H1 (cell line): ENCODE results near the gene SPTB. TPM values are rescaled to one million over a fixed set of nuclear protein-coding genes. Genes with fewer than 3 reads are reported as not detected.

Source experiments
- CTCF ChIA-PET: fragments of 300-600 bp; sonication (Branson Sonifier 250); formaldehyde crosslinking; loops from one replicate; lab custom pipeline; 2021; ENCODE audit not compliant: partially characterized antibody; lab: Charles Lee
- POLR2A ChIA-PET: fragments of 300-600 bp; sonication (Branson Sonifier 250); formaldehyde crosslinking; loops from one replicate; lab custom pipeline; 2021; ENCODE audit warnings: inconsistent platforms; ENCODE audit not compliant: partially characterized antibody; lab: Charles Lee
- DNase-seq, 2 experiments: peaks; one replicate each; pipeline versions ENCODE4 v3.0.0 to v3.0.0-alpha.2; 2010 to 2022; ENCODE audit warnings: low spot score in 2 of 2, low read depth in 1 of 2, mixed read lengths in 1 of 2
- FAIRE-seq: peaks from 2 replicates; lab custom pipeline; 2011; peaks lifted over from hg19 to GRCh38; lab: Jason Lieb, UNC
- H2AFZ ChIP-seq: 2 replicates; pipeline ENCODE4 v1.8.1; 2012; ENCODE audit warnings: low read length, inconsistent platforms
- H2AK5ac ChIP-seq: 2 replicates; pipeline ENCODE4 v1.6.1; 2013; ENCODE audit warnings: low read depth, low read length
- H2BK120ac ChIP-seq: replicated peaks from 2 replicates; pipeline ENCODE3; 2013; ENCODE audit warnings: low read depth, low read length, inconsistent platforms
- H2BK12ac ChIP-seq: 2 replicates; pipeline ENCODE4 v1.6.1; 2013; ENCODE audit warnings: low read depth, low read length
- H2BK15ac ChIP-seq: 2 replicates; pipeline ENCODE4 v1.6.1; 2013; ENCODE audit warnings: low read length
- H2BK20ac ChIP-seq: 2 replicates; pipeline ENCODE4 v1.6.1; 2013; ENCODE audit warnings: low read length
- H2BK5ac ChIP-seq: 2 replicates; pipeline ENCODE4 v1.6.1; 2013; ENCODE audit warnings: low read depth, low read length
- H3K14ac ChIP-seq: 2 replicates; pipeline ENCODE4 v1.6.1; 2013; ENCODE audit warnings: inconsistent platforms; ENCODE audit not compliant: insufficient read length
- H3K18ac ChIP-seq: 2 replicates; pipeline ENCODE4 v1.6.1; 2013; ENCODE audit warnings: low read length; ENCODE audit errors: extremely low read depth
- H3K23ac ChIP-seq: 2 replicates; pipeline ENCODE4 v1.6.1; 2013; ENCODE audit warnings: inconsistent platforms; ENCODE audit not compliant: insufficient read length
- H3K23me2 ChIP-seq: 2 replicates; pipeline ENCODE4 v1.6.1; 2013; ENCODE audit warnings: low read depth, low read length
- H3K27ac ChIP-seq: 2 replicates; pipeline ENCODE4 v1.6.1; 2011; ENCODE audit warnings: low read depth, low read length, inconsistent platforms
- H3K27me3 ChIP-seq, 4 experiments: replicated peaks in 1 of 4; 1 replicate in 1 of 4; 2 replicates in 3 of 4; pipeline versions ENCODE4 v1.6.1 to v1.8.1; 2011 to 2013; ENCODE audit warnings: low read length in 3 of 4, mild to moderate bottlenecking in 3 of 4, inconsistent platforms in 2 of 4, mixed read lengths in 2 of 4, moderate library complexity in 1 of 4; ENCODE audit not compliant: control insufficient read depth in 3 of 4, insufficient read depth in 3 of 4; ENCODE audit errors: extremely low read depth in 1 of 4
- H3K36me3 ChIP-seq, 4 experiments: 2 replicates each; pipeline versions ENCODE4 v1.6.1 to v1.8.1; 2011 to 2013; ENCODE audit warnings: mild to moderate bottlenecking in 4 of 4, low read length in 3 of 4, moderate library complexity in 2 of 4, control low read depth in 1 of 4, inconsistent platforms in 1 of 4; ENCODE audit not compliant: insufficient read depth in 4 of 4, control insufficient read depth in 2 of 4
- H3K4ac ChIP-seq: replicated peaks from 2 replicates; pipeline ENCODE3; 2013; ENCODE audit warnings: low read length, low read depth, mixed read lengths, inconsistent platforms; ENCODE audit not compliant: insufficient read length
- H3K4me1 ChIP-seq, 4 experiments: replicated peaks in 1 of 4; 1 replicate in 1 of 4; 2 replicates in 3 of 4; pipeline versions ENCODE4 v1.6.1 to v1.8.1; 2011 to 2013; ENCODE audit warnings: low read length in 3 of 4, inconsistent platforms in 2 of 4, mixed read lengths in 1 of 4; ENCODE audit not compliant: insufficient read depth in 4 of 4, control insufficient read depth in 3 of 4
- H3K4me2 ChIP-seq, 2 experiments: 2 replicates each; pipeline versions ENCODE4 v1.6.1 to v1.8.1; 2011 to 2013; ENCODE audit warnings: low read depth in 2 of 2, low read length in 2 of 2, control low read depth in 1 of 2, inconsistent platforms in 1 of 2, mild to moderate bottlenecking in 1 of 2; ENCODE audit not compliant: insufficient read depth in 1 of 2
- H3K4me3 ChIP-seq, 4 experiments: fragments of 200-600, 300-600 bp in 1 of 4; sonication (generic), shearing (Covaris generic), sonication (Bioruptor Twin) in 1 of 4; 2 replicates each; pipeline versions ENCODE4 v1.5.1 to v1.8.1; 2011 to 2016; ENCODE audit warnings: low read length in 4 of 4, low read depth in 3 of 4, control low read depth in 2 of 4, inconsistent platforms in 2 of 4, mild to moderate bottlenecking in 2 of 4, mixed read lengths in 1 of 4, moderate library complexity in 1 of 4; ENCODE audit not compliant: insufficient read depth in 2 of 4; ENCODE audit errors: extremely low read depth in 1 of 4
- H3K56ac ChIP-seq: replicated peaks from 2 replicates; pipeline ENCODE3; 2013; ENCODE audit warnings: low read depth, mild to moderate bottlenecking, mixed read lengths, low read length, inconsistent platforms; ENCODE audit not compliant: insufficient read length
- H3K79me1 ChIP-seq: 2 replicates; pipeline ENCODE4 v1.6.1; 2013; ENCODE audit warnings: low read depth, low read length, control low read depth
- H3K79me2 ChIP-seq, 2 experiments: 2 replicates each; pipeline versions ENCODE4 v1.6.1 to v1.8.1; 2012 to 2013; ENCODE audit warnings: low read length in 2 of 2, mild to moderate bottlenecking in 2 of 2, inconsistent platforms in 1 of 2; ENCODE audit not compliant: insufficient read depth in 2 of 2, control insufficient read depth in 1 of 2
- H3K9ac ChIP-seq, 4 experiments: replicated peaks in 1 of 4; 1 replicate in 1 of 4; 2 replicates in 3 of 4; pipeline versions ENCODE4 v1.6.1 to v1.8.1; 2011 to 2013; ENCODE audit warnings: low read depth in 3 of 4, low read length in 3 of 4, control low read depth in 2 of 4, mild to moderate bottlenecking in 2 of 4, moderate library complexity in 2 of 4, inconsistent platforms in 1 of 4; ENCODE audit errors: extremely low read depth in 1 of 4
- H3K9me3 ChIP-seq, 2 experiments: 2 replicates each; pipeline versions ENCODE4 v1.6.1 to v1.8.1; 2012 to 2013; ENCODE audit warnings: mild to moderate bottlenecking in 2 of 2, moderate library complexity in 2 of 2, control low read depth in 1 of 2, inconsistent platforms in 1 of 2, low read depth in 1 of 2, low read length in 1 of 2, mixed read lengths in 1 of 2; ENCODE audit not compliant: insufficient read depth in 2 of 2
- H4K20me1 ChIP-seq, 2 experiments: replicated peaks in 1 of 2; 2 replicates each; pipeline versions ENCODE3 to v1.8.1; 2011 to 2013; ENCODE audit warnings: inconsistent platforms in 2 of 2, low read length in 2 of 2, mild to moderate bottlenecking in 1 of 2; ENCODE audit not compliant: insufficient read depth in 2 of 2, control insufficient read depth in 1 of 2
- H4K5ac ChIP-seq: 2 replicates; pipeline ENCODE4 v1.6.1; 2013; ENCODE audit warnings: low read length, low read depth, mixed read lengths, inconsistent platforms; ENCODE audit not compliant: insufficient read length
- H4K8ac ChIP-seq: 2 replicates; pipeline ENCODE4 v1.8.0; 2013; ENCODE audit warnings: mild to moderate bottlenecking, moderate library complexity, low read length, inconsistent platforms; ENCODE audit not compliant: insufficient read depth; ENCODE audit errors: extremely low read depth
- H4K91ac ChIP-seq: replicated peaks from 2 replicates; pipeline ENCODE3; 2013; ENCODE audit warnings: low read length, mixed read lengths, inconsistent platforms; ENCODE audit not compliant: insufficient read length
- CTBP2 ChIP-seq: IDR thresholded peaks from 2 replicates; pipeline ENCODE4 v1.7.0; 2011; ENCODE audit warnings: borderline replicate concordance, mild to moderate bottlenecking, moderate library complexity, mixed read lengths, low read length; ENCODE audit not compliant: insufficient read depth, insufficient read length
- EZH2 ChIP-seq: fragments of 200-600 bp; sonication (generic); IDR thresholded peaks from 2 replicates; pipeline ENCODE4 v1.7.1; 2012; ENCODE audit warnings: low read depth, mild to moderate bottlenecking, moderate library complexity, low read length, inconsistent platforms; ENCODE audit not compliant: severe bottlenecking
- GABPA ChIP-seq: IDR thresholded peaks from 2 replicates; pipeline ENCODE4 v1.6.1; 2011; ENCODE audit warnings: mild to moderate bottlenecking, low read length, moderate library complexity, borderline replicate concordance; ENCODE audit not compliant: insufficient read depth
- JUND ChIP-seq: IDR thresholded peaks from 2 replicates; pipeline ENCODE4 v1.6.1; 2011; ENCODE audit warnings: mild to moderate bottlenecking, improper control_type of control experiment, low read length
- MAFK ChIP-seq: IDR thresholded peaks from 2 replicates; pipeline ENCODE4 v1.6.1; 2012; ENCODE audit warnings: low read depth, mild to moderate bottlenecking, improper control_type of control experiment, low read length
- MAX ChIP-seq: IDR thresholded peaks from 2 replicates; pipeline ENCODE4 v1.6.1; 2012; ENCODE audit warnings: inconsistent platforms
- SUZ12 ChIP-seq: fragments of 200-600 bp; sonication (generic); IDR thresholded peaks from 2 replicates; pipeline ENCODE4 v1.6.1; 2012; ENCODE audit warnings: mild to moderate bottlenecking, inconsistent platforms, low read length, moderate library complexity, mixed read lengths
- WGBS, 2 experiments: shearing (Covaris generic) in 1 of 2; methylation state at CpG; one replicate each; pipeline versions ENCODE4 v1.1.6 to v1.1.7; 2013 to 2015; ENCODE audit warnings: low lambda C conversion rate in 2 of 2, mixed read lengths in 2 of 2, inconsistent platforms in 1 of 2, low coverage in 1 of 2, missing lambda C conversion rate in 1 of 2; ENCODE audit not compliant: insufficient replicate concordance in 2 of 2, insufficient coverage in 1 of 2, insufficient read length in 1 of 2; ENCODE audit errors: extremely low coverage in 1 of 2, missing lambda C conversion rate in 1 of 2; 5-methylcytosine and 5-hydroxymethylcytosine counted together
- polyA plus RNA-seq, 7 experiments: library from polyadenylated mRNA; depleted of rRNA in 3 of 7; stranded (reverse) in 5 of 7; unstranded in 2 of 7; fragments of >200 nt in 5 of 7; fragments of 200-250 nt in 2 of 7; gene quantifications; 1 replicate in 5 of 7; 2 replicates in 1 of 7; 4 replicates in 1 of 7; pipeline versions ENCODE4 v1.2.1 to v1.2.3, GENCODE V29; 2011 to 2013; ENCODE audit warnings: missing spikeins in 2 of 7, mixed read lengths in 2 of 7
- total RNA-seq: library from RNA; stranded (reverse); fragmentation: NEBNext Ultra II Directional; extraction: Animal tissue kit (Norgen Biotek cat#: 25700); gene quantifications from 2 replicates; pipeline ENCODE4 v1.2.1, GENCODE V29; 2021

Gene SPTB
- total and polyA plus RNA-seq, 2 of the 8 experiments (the other 6 are each of a cell fraction or from before 2014, with no cell fraction given): 0.30 to 2.4 TPM

- Histone ChIP-seq H4K20me1 (no peaks in the 10 kb centered on the region), H3K79me1 (no peaks in the 10 kb centered on the region), H2BK5ac (no peak overlapping the region), H3K27me3 (no peaks in the 10 kb centered on the region), H3K9ac (no peak overlapping the region), H3K56ac (no peak overlapping the region), H4K91ac (no peak overlapping the region), H3K27ac (no peak overlapping the region), H3K4me1 (peaks cover 0 to under 1% (median 0%) of the 10 kb centered on the region in 4 experiments; a peak in 2 of 7 replicates), H3K4ac (no peak overlapping the region), H2BK12ac (no peak overlapping the region), H3K18ac (no peak overlapping the region), H2BK15ac (no peak overlapping the region), H2BK120ac (no peak overlapping the region), H2AK5ac (no peak overlapping the region), H3K79me2 (no peaks in the 10 kb centered on the region), H3K36me3 (no peaks in the 10 kb centered on the region), H4K8ac (no peak overlapping the region), H3K4me3 (no peak overlapping the region), H3K9me3 (no peaks in the 10 kb centered on the region), H3K23me2 (no peaks in the 10 kb centered on the region; the same call in 1 of the 2 replicates), H2AFZ (no peak overlapping the region), H3K4me2 (no peak overlapping the region), H2BK20ac (no peak overlapping the region), H3K14ac (no peak overlapping the region), H3K23ac (no peak overlapping the region), H4K5ac (no peak overlapping the region)
- ChIA-PET POLR2A (no interaction called here), CTCF (interaction anchor here (1.4 kb wide), 1 partner anchor 49 kb away, joined by 3 read pairs; no protein-coding TSS in a partner anchor)
- no peak for TF ChIP-seq SUZ12
- no peak for TF ChIP-seq MAX
- no peak for TF ChIP-seq CTBP2
- TF ChIP-seq GABPA: no peak
- no peak for TF ChIP-seq MAFK
- TF ChIP-seq EZH2: no peak
- no peak for TF ChIP-seq JUND
- DNase-seq: no peak
- no peak for FAIRE-seq
- WGBS, 2 experiments: 87% methylated on average over 5 of the region's 5 CpGs; no CpG with 5 or more reads in 1 of the 2 experiments
Observed at GRCh38 chr14:64850369-64851137, 29.2 kb downstream of the SPTB start.
